Mesendoderm (in vitro differentiated cells): ENCODE data around the gene FZD10.

Experiments
- DNase-seq: peaks from one replicate; pipeline ENCODE4 v3.0.0; 2013
- H2AK5ac ChIP-seq: 2 replicates; pipeline ENCODE4 v1.6.1; 2013; ENCODE audit warnings: low read length, inconsistent platforms
- H2BK120ac ChIP-seq: 2 replicates; pipeline ENCODE4 v1.6.1; 2013; ENCODE audit warnings: low read depth, mild to moderate bottlenecking, low read length, moderate library complexity, mixed read lengths
- H2BK15ac ChIP-seq: replicated peaks from 2 replicates; pipeline ENCODE4 v1.6.1; 2013; ENCODE audit warnings: low read depth, mild to moderate bottlenecking, moderate library complexity
- H2BK5ac ChIP-seq: 2 replicates; pipeline ENCODE4 v1.6.1; 2013; ENCODE audit warnings: low read length, inconsistent platforms
- H3K18ac ChIP-seq: 2 replicates; pipeline ENCODE4 v1.6.1; 2013; ENCODE audit warnings: mild to moderate bottlenecking, low read length, mixed read lengths
- H3K23ac ChIP-seq: one replicate; pipeline ENCODE4 v1.6.1; 2013; ENCODE audit warnings: low read length
- H3K27ac ChIP-seq: 2 replicates; pipeline ENCODE4 v1.5.1; 2013; ENCODE audit warnings: low read depth, mild to moderate bottlenecking, inconsistent platforms, low read length, moderate library complexity
- H3K27me3 ChIP-seq: 2 replicates; pipeline ENCODE4 v1.6.1; 2013; ENCODE audit warnings: low read length, control low read depth, mild to moderate bottlenecking, inconsistent platforms; ENCODE audit not compliant: insufficient read depth, poor library complexity
- H3K36me3 ChIP-seq: 2 replicates; pipeline ENCODE4 v1.6.1; 2013; ENCODE audit warnings: low read length, inconsistent platforms; ENCODE audit not compliant: control insufficient read depth, insufficient read depth
- H3K4ac ChIP-seq: one replicate; pipeline ENCODE4 v1.6.1; 2013; ENCODE audit warnings: low read depth, mild to moderate bottlenecking, low read length, moderate library complexity
- H3K4me1 ChIP-seq: 2 replicates; pipeline ENCODE4 v1.6.1; 2013; ENCODE audit warnings: low read depth, low read length, inconsistent platforms; ENCODE audit not compliant: control insufficient read depth
- H3K4me2 ChIP-seq: 2 replicates; pipeline ENCODE4 v1.6.1; 2013; ENCODE audit warnings: low read length
- H3K4me3 ChIP-seq: 2 replicates; pipeline ENCODE4 v1.5.1; 2013; ENCODE audit warnings: mild to moderate bottlenecking, low read length
- H3K56ac ChIP-seq: one replicate; pipeline ENCODE4 v1.6.1; 2013; ENCODE audit warnings: low read length
- H3K79me1 ChIP-seq: 2 replicates; pipeline ENCODE4 v1.6.1; 2013; ENCODE audit warnings: low read length, inconsistent platforms
- H3K79me2 ChIP-seq: 2 replicates; pipeline ENCODE4 v1.6.1; 2013; ENCODE audit warnings: mild to moderate bottlenecking, low read length; ENCODE audit not compliant: control insufficient read depth, insufficient read depth
- H3K9ac ChIP-seq: 2 replicates; pipeline ENCODE4 v1.6.1; 2013; ENCODE audit warnings: low read length, inconsistent platforms
- H4K5ac ChIP-seq: one replicate; pipeline ENCODE4 v1.6.1; 2013; ENCODE audit warnings: low read length
- H4K8ac ChIP-seq: one replicate; pipeline ENCODE4 v1.6.1; 2013; ENCODE audit warnings: low read depth, mild to moderate bottlenecking, control low read depth, low read length, moderate library complexity
- WGBS: extraction: QIAGEN DNeasy Blood & Tissue Kit; methylation state at CpG from one replicate; pipeline ENCODE4 v1.1.7; 2013; ENCODE audit warnings: low lambda C conversion rate, missing lambda C conversion rate; ENCODE audit not compliant: insufficient coverage; ENCODE audit errors: extremely low coverage; 5-methylcytosine and 5-hydroxymethylcytosine counted together

Gene FZD10

DNA sequence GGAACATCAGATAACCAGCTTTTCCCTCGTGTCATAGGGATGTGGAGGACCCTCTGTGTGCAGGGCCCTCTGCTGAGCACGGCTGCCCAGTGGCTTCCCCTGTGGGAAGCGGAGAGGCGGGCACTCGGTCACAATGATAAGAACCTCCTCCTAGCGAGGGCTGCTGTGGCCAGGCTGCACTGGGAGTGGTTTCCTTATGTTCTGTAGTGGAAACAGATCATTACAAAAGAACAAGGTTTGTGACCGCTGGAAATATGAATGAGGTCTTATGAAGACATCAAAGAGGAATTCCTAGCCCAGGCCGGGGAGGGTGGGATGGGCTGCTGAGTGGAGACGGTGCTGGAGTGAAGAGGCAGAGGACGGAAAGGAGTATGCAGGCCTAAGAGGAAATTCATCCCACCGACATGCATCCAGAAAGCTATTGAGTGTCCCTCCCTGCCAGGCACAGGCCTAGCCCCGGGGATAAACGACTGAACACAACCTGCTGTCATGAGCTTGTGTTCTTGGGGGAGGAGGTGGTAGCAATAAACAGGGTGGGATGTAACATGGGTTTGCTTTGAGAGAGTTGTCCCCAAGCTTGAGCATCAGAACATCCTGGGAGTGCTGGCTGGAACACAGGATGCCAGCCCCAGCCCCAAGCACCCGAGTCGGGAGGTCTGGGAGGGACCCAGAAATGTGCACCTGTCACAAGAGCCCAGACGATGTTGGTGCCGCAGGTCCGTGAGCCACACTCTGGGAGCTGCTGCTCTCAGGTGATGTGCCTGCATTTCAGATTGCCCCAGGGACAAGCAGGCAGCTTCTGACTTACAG is 37.5 kb downstream of the FZD10 start:
- no peak overlapping the region for H3K56ac ChIP-seq
- no peaks in the 10 kb centered on the region for H3K79me2 ChIP-seq
- no peak overlapping the region for H3K18ac ChIP-seq
- H3K27ac ChIP-seq = no peak overlapping the region
- no peak overlapping the region for H4K5ac ChIP-seq
- no peak overlapping the region for H2BK5ac ChIP-seq
- H3K36me3 ChIP-seq = no peaks in the 10 kb centered on the region
- H3K4me2 ChIP-seq = no peak overlapping the region
- no peak overlapping the region for H3K23ac ChIP-seq
- H2BK15ac ChIP-seq = no peak overlapping the region
- H2AK5ac ChIP-seq = no peak overlapping the region
- H2BK120ac ChIP-seq = no peak overlapping the region
- no peak overlapping the region for H3K4ac ChIP-seq
- no peaks in the 10 kb centered on the region for H3K79me1 ChIP-seq
- no peak overlapping the region for H4K8ac ChIP-seq
- H3K4me1 ChIP-seq = no peaks in the 10 kb centered on the region
- no CpG with 5 or more reads among the region's 18 CpGs for WGBS
- no peak for DNase-seq
- H3K27me3 ChIP-seq = no peaks in the 10 kb centered on the region
- H3K9ac ChIP-seq = no peak overlapping the region
- no peak overlapping the region for H3K4me3 ChIP-seq

DNA sequence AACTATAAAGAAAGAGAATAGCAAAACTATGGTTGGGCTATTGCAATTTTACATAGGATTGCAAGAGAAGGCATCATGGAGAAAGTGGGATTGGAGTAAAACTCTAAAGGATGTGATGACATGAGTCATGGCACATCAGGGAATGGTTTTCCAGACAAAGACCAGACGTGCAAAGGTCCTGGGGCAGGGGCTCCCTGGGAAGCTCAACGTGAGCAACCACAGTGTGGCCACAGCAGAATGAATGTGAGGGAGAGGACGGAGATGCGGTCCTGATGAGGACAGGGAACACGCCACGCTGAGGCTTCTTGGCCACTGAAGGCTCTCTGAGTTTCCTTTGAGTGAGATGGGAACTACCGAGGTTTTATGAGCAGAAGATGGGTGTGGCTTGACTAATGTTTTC is 38.2 kb downstream of the FZD10 start:
- Histone ChIP-seq H3K4me2 (no peak overlapping the region), H3K27ac (no peak overlapping the region), H3K4me1 (no peaks in the 10 kb centered on the region)

DNA sequence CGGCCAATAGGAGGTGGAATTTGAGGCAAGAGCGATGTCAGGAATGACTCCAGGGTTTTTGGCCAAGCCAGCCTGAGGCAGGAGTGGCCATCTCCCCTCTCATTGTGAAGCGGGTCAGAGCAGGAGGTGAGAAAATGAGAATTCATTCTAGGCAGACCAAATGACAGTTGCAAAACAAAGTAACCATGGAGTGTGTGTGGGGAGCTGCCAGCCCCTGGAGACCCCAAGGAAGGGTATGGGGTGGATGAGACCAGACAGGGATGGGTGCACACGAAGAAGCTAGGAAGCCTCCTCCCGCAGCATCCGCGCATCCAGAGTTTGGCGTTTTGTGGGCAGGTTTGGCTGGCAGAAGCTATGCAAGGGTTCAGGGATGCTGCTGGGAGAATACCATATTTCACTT is 38.8 kb downstream of the FZD10 start:
- Histone ChIP-seq H3K4me2 (no peak overlapping the region), H3K4me3 (no peak overlapping the region), H2BK5ac (no peak overlapping the region), H2AK5ac (no peak overlapping the region), H3K79me1 (no peaks in the 10 kb centered on the region), H3K27me3 (no peaks in the 10 kb centered on the region), H4K8ac (no peak overlapping the region), H3K18ac (no peak overlapping the region), H3K27ac (no peak overlapping the region), H3K4me1 (no peaks in the 10 kb centered on the region), H3K4ac (no peak overlapping the region), H3K36me3 (no peaks in the 10 kb centered on the region), H4K5ac (no peak overlapping the region), H3K56ac (no peak overlapping the region), H2BK120ac (no peak overlapping the region), H3K23ac (no peak overlapping the region), H3K9ac (no peak overlapping the region), H3K79me2 (no peaks in the 10 kb centered on the region), H2BK15ac (no peak overlapping the region)
- WGBS = no CpG with 5 or more reads among the region's 8 CpGs
- no peak for DNase-seq

More for the DNA sequence above, 38.2 kb downstream of the FZD10 start:
- no peak for DNase-seq
- Histone ChIP-seq H2BK15ac (no peak overlapping the region), H3K36me3 (no peaks in the 10 kb centered on the region), H3K4ac (no peak overlapping the region), H2BK5ac (no peak overlapping the region), H3K23ac (no peak overlapping the region), H2BK120ac (no peak overlapping the region), H3K79me1 (no peaks in the 10 kb centered on the region), H3K27me3 (no peaks in the 10 kb centered on the region), H2AK5ac (no peak overlapping the region), H3K4me3 (no peak overlapping the region), H3K79me2 (no peaks in the 10 kb centered on the region), H4K5ac (no peak overlapping the region), H4K8ac (no peak overlapping the region), H3K9ac (no peak overlapping the region), H3K56ac (no peak overlapping the region), H3K18ac (no peak overlapping the region)
- no CpG with 5 or more reads among the region's 7 CpGs for WGBS

DNA sequence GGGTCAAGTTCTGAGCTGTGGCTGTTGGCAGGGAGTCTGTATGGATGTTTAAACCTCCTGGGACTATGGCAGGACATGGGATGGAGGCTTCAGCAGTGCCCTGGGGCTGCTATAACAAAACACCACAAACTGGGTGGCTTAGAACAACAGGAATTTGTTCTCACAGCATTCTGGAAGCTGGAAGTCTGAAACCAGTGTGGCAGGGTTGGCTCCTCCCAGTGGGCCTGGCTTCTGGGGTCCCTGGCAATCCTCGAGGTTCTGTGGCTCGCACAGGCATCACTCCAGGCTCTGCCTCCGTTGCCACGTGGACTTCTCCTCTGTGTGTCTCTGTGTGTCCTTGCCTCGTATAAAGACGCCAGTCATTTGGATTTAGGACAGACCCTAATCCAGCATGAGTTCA is 39.9 kb downstream of the FZD10 start:
- H2BK120ac ChIP-seq = no peak overlapping the region
- H3K4ac ChIP-seq = no peak overlapping the region

DNA sequence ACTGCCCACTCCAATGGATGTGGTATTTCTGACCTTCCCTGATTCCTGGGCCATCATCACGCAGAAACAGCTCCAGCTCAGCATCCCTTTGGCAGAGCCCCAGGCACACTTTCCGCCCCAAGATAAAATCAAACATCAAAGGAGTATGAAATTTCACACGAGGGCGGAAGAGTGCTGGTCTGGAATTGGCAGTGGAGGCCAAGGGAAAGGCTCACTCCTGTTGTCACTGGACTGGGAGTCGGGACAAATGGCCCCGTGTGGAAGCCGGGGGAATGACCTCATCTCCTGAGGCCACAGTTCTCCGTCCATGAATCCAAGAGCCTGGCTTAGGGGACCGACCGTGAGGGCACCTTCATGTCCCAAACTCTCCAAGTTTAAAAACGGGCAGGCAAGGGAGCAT is 40.9 kb downstream of the FZD10 start:
- Histone ChIP-seq H2BK15ac (no peak overlapping the region), H3K18ac (no peak overlapping the region), H3K27me3 (no peaks in the 10 kb centered on the region), H3K9ac (no peak overlapping the region), H3K4me1 (no peaks in the 10 kb centered on the region), H3K56ac (no peak overlapping the region), H3K4ac (no peak overlapping the region), H3K36me3 (no peaks in the 10 kb centered on the region), H3K23ac (no peak overlapping the region), H3K79me2 (no peaks in the 10 kb centered on the region), H2AK5ac (no peak overlapping the region), H2BK120ac (no peak overlapping the region), H3K27ac (no peak overlapping the region), H4K8ac (no peak overlapping the region), H3K79me1 (no peaks in the 10 kb centered on the region), H3K4me2 (no peak overlapping the region), H2BK5ac (no peak overlapping the region), H3K4me3 (no peak overlapping the region), H4K5ac (no peak overlapping the region)
- WGBS = no CpG with 5 or more reads among the region's 11 CpGs
- DNase-seq = no peak

More for the DNA sequence above, 39.9 kb downstream of the FZD10 start:
- H3K9ac ChIP-seq = no peak overlapping the region
- H4K5ac ChIP-seq = no peak overlapping the region
- H4K8ac ChIP-seq = no peak overlapping the region
- H3K4me3 ChIP-seq = no peak overlapping the region
- H2BK15ac ChIP-seq = no peak overlapping the region
- H3K4me2 ChIP-seq = no peak overlapping the region
- no peak overlapping the region for H3K18ac ChIP-seq
- no peaks in the 10 kb centered on the region for H3K79me1 ChIP-seq
- WGBS = no CpG with 5 or more reads among the region's 6 CpGs
- no peak overlapping the region for H3K56ac ChIP-seq
- no peaks in the 10 kb centered on the region for H3K79me2 ChIP-seq
- H3K4me1 ChIP-seq = no peaks in the 10 kb centered on the region
- H2BK5ac ChIP-seq = no peak overlapping the region
- no peak overlapping the region for H3K23ac ChIP-seq
- no peaks in the 10 kb centered on the region for H3K36me3 ChIP-seq
- H3K27me3 ChIP-seq = no peaks in the 10 kb centered on the region
- H2AK5ac ChIP-seq = no peak overlapping the region
- DNase-seq = no peak
- H3K27ac ChIP-seq = no peak overlapping the region

DNA sequence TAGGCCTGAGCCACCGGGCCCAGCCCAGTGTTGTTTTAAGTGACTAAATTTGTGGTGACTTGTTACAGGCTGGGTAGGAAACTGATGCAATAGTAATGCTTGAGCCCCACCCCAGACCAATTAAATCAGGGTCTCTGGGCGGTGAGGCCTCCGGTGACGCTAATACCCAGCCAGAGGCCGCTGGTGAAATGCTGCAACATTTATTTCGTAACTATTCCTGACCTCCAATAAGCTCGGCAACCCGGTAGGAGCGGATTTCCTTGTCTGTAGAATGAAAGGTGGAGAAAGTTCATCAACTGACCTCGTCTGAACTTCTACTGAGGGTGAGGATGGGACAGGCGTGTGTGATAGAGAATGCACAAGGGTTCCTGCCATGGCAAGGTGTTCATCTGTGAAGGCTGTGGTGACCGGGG is 42.3 kb downstream of the FZD10 start:
- Histone ChIP-seq H3K18ac (no peak overlapping the region), H3K4me3 (no peak overlapping the region), H3K27me3 (no peaks in the 10 kb centered on the region), H3K36me3 (no peaks in the 10 kb centered on the region), H3K4me2 (no peak overlapping the region), H3K4me1 (no peaks in the 10 kb centered on the region), H3K4ac (no peak overlapping the region), H3K9ac (no peak overlapping the region), H2BK120ac (no peak overlapping the region), H3K79me2 (no peaks in the 10 kb centered on the region), H2AK5ac (no peak overlapping the region), H3K27ac (no peak overlapping the region), H4K5ac (no peak overlapping the region), H2BK5ac (no peak overlapping the region), H3K79me1 (no peaks in the 10 kb centered on the region), H3K56ac (no peak overlapping the region), H4K8ac (no peak overlapping the region), H3K23ac (no peak overlapping the region), H2BK15ac (no peak overlapping the region)
- DNase-seq = no peak
- WGBS = no CpG with 5 or more reads among the region's 12 CpGs
